ENCODE data around the gene WWOX. TPM values are rescaled to one million over a fixed set of nuclear protein-coding genes. Genes with fewer than 3 reads are reported as not detected.

WWOX gene
- polyA plus RNA-seq, 1 donor from 2014 or later, result 25.6 TPM

GRCh38 chr16:78869492-78869891 lies 770.0 kb downstream of the WWOX start:
- Histone ChIP-seq H3K79me2 (replicated peaks; ENCODE audit: insufficient read depth, low read length) (no peaks in the 10 kb centered on the region), H3K36me3 (ENCODE audit: insufficient read depth, low read length) (no peaks in the 10 kb centered on the region), H3K27ac (ENCODE audit: low read length) (no peak overlapping the region), H3K4me2 (ENCODE audit: low read length) (no peak overlapping the region), H4K20me1 (ENCODE audit: insufficient read depth) (no peaks in the 10 kb centered on the region), H3F3A (ENCODE audit: insufficient read depth, low read length, poor library complexity, severe bottlenecking) (no peaks in the 10 kb centered on the region), H3K9me2 (ENCODE audit: insufficient read depth, low read length) (no peaks in the 10 kb centered on the region), H3K9ac (ENCODE audit: low read length) (no peak overlapping the region), H3K27me3 (ENCODE audit: insufficient read depth, low read depth, low read length) (no peaks in the 10 kb centered on the region), H2AFZ (ENCODE audit: low read depth, low read length) (no peak overlapping the region), H3K9me3 (ENCODE audit: low read length) (no peaks in the 10 kb centered on the region), H3K4me3 (ENCODE audit: low read length) (no peak overlapping the region)
- TF ChIP-seq REST (IDR thresholded peaks at IDR 0.05; ENCODE audit: borderline replicate concordance) (no peak), MXI1 (conservative IDR thresholded peaks at IDR 0.05; ENCODE audit: poor library complexity, severe bottlenecking) (no peak), RAD21 (conservative IDR thresholded peaks at IDR 0.05) (no peak), EZH2 (IDR thresholded peaks at IDR 0.05; ENCODE audit: borderline replicate concordance, insufficient read depth, low read length, poor library complexity, severe bottlenecking) (no peak), CTCF (IDR thresholded peaks at IDR 0.05; ENCODE audit: poor library complexity, severe bottlenecking) (no peak), TAF1 (IDR thresholded peaks at IDR 0.05; ENCODE audit: low read depth) (no peak)

GRCh38 chr16:78871241-78871640 lies 771.8 kb downstream of the WWOX start:
- H3K4me2 ChIP-seq (ENCODE audit: low read length), result no peak overlapping the region
- H3K27me3 ChIP-seq (ENCODE audit: insufficient read depth, low read depth, low read length), result no peaks in the 10 kb centered on the region

GRCh38 chr16:78876671-78877070 lies 777.2 kb downstream of the WWOX start:
- Histone ChIP-seq H3K9me2 (ENCODE audit: insufficient read depth, low read length) (no peaks in the 10 kb centered on the region), H3K4me2 (ENCODE audit: low read length) (no peak overlapping the region), H3F3A (ENCODE audit: insufficient read depth, low read length, poor library complexity, severe bottlenecking) (no peaks in the 10 kb centered on the region), H2AFZ (ENCODE audit: low read depth, low read length) (no peak overlapping the region), H3K9ac (ENCODE audit: low read length) (no peak overlapping the region), H3K27ac (ENCODE audit: low read length) (no peak overlapping the region), H3K4me3 (ENCODE audit: low read length) (no peak overlapping the region), H3K36me3 (ENCODE audit: insufficient read depth, low read length) (no peaks in the 10 kb centered on the region), H3K9me3 (ENCODE audit: low read length) (no peaks in the 10 kb centered on the region), H3K27me3 (ENCODE audit: insufficient read depth, low read depth, low read length) (no peaks in the 10 kb centered on the region), H4K20me1 (ENCODE audit: insufficient read depth) (no peaks in the 10 kb centered on the region), H3K79me2 (replicated peaks; ENCODE audit: insufficient read depth, low read length) (no peaks in the 10 kb centered on the region)
- TF ChIP-seq EP300 (conservative IDR thresholded peaks at IDR 0.05; ENCODE audit: poor library complexity, severe bottlenecking) (no peak), EZH2 (IDR thresholded peaks at IDR 0.05; ENCODE audit: borderline replicate concordance, insufficient read depth, low read length, poor library complexity, severe bottlenecking) (no peak), RAD21 (conservative IDR thresholded peaks at IDR 0.05) (no peak), TAF1 (IDR thresholded peaks at IDR 0.05; ENCODE audit: low read depth) (no peak), POLR2AphosphoS5 (IDR thresholded peaks at IDR 0.05) (no peak), MXI1 (conservative IDR thresholded peaks at IDR 0.05; ENCODE audit: poor library complexity, severe bottlenecking) (no peak), REST (IDR thresholded peaks at IDR 0.05; ENCODE audit: borderline replicate concordance) (no peak), SMC3 (conservative IDR thresholded peaks at IDR 0.05; ENCODE audit: poor library complexity) (no peak), CTCF (IDR thresholded peaks at IDR 0.05; ENCODE audit: poor library complexity, severe bottlenecking) (no peak)

More at GRCh38 chr16:78871241-78871640, 771.8 kb downstream of the WWOX start:
- Histone ChIP-seq H3K4me3 (ENCODE audit: low read length) (no peak overlapping the region), H2AFZ (ENCODE audit: low read depth, low read length) (no peak overlapping the region), H3K27ac (ENCODE audit: low read length) (no peak overlapping the region), H3K36me3 (ENCODE audit: insufficient read depth, low read length) (no peaks in the 10 kb centered on the region), H3K9me2 (ENCODE audit: insufficient read depth, low read length) (no peaks in the 10 kb centered on the region), H3K9me3 (ENCODE audit: low read length) (no peaks in the 10 kb centered on the region), H3K9ac (ENCODE audit: low read length) (no peak overlapping the region), H4K20me1 (ENCODE audit: insufficient read depth) (no peaks in the 10 kb centered on the region), H3K79me2 (replicated peaks; ENCODE audit: insufficient read depth, low read length) (no peaks in the 10 kb centered on the region), H3F3A (ENCODE audit: insufficient read depth, low read length, poor library complexity, severe bottlenecking) (no peaks in the 10 kb centered on the region)
- TF ChIP-seq EZH2 (IDR thresholded peaks at IDR 0.05; ENCODE audit: borderline replicate concordance, insufficient read depth, low read length, poor library complexity, severe bottlenecking) (no peak), EP300 (conservative IDR thresholded peaks at IDR 0.05; ENCODE audit: poor library complexity, severe bottlenecking) (no peak), POLR2AphosphoS5 (IDR thresholded peaks at IDR 0.05) (no peak), RAD21 (conservative IDR thresholded peaks at IDR 0.05) (no peak), MXI1 (conservative IDR thresholded peaks at IDR 0.05; ENCODE audit: poor library complexity, severe bottlenecking) (no peak), SMC3 (conservative IDR thresholded peaks at IDR 0.05; ENCODE audit: poor library complexity) (no peak)

All from neural cell (in vitro differentiated cells).